ENCODE results near the gene TMCC3. TPM values are rescaled to one million over a fixed set of nuclear protein-coding genes. Genes with fewer than 3 reads are reported as not detected.

The TMCC3 gene
- total and polyA plus RNA-seq, 2 experiments from 2014 or later = 1.4 to 3.6 TPM

GRCh38 chr12:94560431-94561221 lies 89.7 kb downstream of the TMCC3 start:
- Histone ChIP-seq H3K36me3 (ENCODE audit: insufficient read depth) (no peaks in the 10 kb centered on the region), H3K4me1 (ENCODE audit: insufficient read depth) (peaks cover 5% of the 10 kb centered on the region), H2AFZ (peak overlapping the region; percentile 91), H3F3A (replicated peaks; ENCODE audit: low read depth) (no peaks in the 10 kb centered on the region), H3K27me3 (ENCODE audit: insufficient read depth) (no peaks in the 10 kb centered on the region), H3K4me3 (peak overlapping the region; percentile 34), H3K4me2 (peak overlapping the region; percentile 68), H3K9me2 (ENCODE audit: insufficient read depth) (0 out of 2 replicates have a peak, but pooled peaks cover 4% of the 10 kb centered on the region), H3K27ac (ENCODE audit: low read depth) (peak overlapping the region; percentile 50; the same call in 1 of the 2 replicates), H3K79me2 (replicated peaks; ENCODE audit: insufficient read depth) (no peaks in the 10 kb centered on the region), H4K20me1 (replicated peaks; ENCODE audit: insufficient read depth) (no peaks in the 10 kb centered on the region)
- ATAC-seq = peak; percentile 99
- Mint-ChIP-seq H3K27ac (peak overlapping the region; percentile 92), H3K4me3 (peak overlapping the region; percentile 52), H3K36me3 (ENCODE audit: low read depth) (no peaks in the 10 kb centered on the region), H3K4me1 (peaks cover 24% of the 10 kb centered on the region), H3K27me3 (ENCODE audit: insufficient read depth, low read depth, poor library complexity) (peaks cover 5% of the 10 kb centered on the region), H3K9me3 (no peaks in the 10 kb centered on the region)
- DNase-seq (ENCODE audit: low spot score) = peak; percentile 84
- TF ChIP-seq EZH2phosphoT487 (IDR thresholded peaks at IDR 0.05; ENCODE audit: unreplicated experiment) = no peak
- no peak for TF ChIP-seq EZH2 (IDR thresholded peaks at IDR 0.05; ENCODE audit: low read depth, unreplicated experiment)
- no peak for TF ChIP-seq CREB1 (CRISPR knock-in tag; IDR thresholded peaks at IDR 0.05; ENCODE audit: low read depth)
- TF ChIP-seq, protein P1, sequence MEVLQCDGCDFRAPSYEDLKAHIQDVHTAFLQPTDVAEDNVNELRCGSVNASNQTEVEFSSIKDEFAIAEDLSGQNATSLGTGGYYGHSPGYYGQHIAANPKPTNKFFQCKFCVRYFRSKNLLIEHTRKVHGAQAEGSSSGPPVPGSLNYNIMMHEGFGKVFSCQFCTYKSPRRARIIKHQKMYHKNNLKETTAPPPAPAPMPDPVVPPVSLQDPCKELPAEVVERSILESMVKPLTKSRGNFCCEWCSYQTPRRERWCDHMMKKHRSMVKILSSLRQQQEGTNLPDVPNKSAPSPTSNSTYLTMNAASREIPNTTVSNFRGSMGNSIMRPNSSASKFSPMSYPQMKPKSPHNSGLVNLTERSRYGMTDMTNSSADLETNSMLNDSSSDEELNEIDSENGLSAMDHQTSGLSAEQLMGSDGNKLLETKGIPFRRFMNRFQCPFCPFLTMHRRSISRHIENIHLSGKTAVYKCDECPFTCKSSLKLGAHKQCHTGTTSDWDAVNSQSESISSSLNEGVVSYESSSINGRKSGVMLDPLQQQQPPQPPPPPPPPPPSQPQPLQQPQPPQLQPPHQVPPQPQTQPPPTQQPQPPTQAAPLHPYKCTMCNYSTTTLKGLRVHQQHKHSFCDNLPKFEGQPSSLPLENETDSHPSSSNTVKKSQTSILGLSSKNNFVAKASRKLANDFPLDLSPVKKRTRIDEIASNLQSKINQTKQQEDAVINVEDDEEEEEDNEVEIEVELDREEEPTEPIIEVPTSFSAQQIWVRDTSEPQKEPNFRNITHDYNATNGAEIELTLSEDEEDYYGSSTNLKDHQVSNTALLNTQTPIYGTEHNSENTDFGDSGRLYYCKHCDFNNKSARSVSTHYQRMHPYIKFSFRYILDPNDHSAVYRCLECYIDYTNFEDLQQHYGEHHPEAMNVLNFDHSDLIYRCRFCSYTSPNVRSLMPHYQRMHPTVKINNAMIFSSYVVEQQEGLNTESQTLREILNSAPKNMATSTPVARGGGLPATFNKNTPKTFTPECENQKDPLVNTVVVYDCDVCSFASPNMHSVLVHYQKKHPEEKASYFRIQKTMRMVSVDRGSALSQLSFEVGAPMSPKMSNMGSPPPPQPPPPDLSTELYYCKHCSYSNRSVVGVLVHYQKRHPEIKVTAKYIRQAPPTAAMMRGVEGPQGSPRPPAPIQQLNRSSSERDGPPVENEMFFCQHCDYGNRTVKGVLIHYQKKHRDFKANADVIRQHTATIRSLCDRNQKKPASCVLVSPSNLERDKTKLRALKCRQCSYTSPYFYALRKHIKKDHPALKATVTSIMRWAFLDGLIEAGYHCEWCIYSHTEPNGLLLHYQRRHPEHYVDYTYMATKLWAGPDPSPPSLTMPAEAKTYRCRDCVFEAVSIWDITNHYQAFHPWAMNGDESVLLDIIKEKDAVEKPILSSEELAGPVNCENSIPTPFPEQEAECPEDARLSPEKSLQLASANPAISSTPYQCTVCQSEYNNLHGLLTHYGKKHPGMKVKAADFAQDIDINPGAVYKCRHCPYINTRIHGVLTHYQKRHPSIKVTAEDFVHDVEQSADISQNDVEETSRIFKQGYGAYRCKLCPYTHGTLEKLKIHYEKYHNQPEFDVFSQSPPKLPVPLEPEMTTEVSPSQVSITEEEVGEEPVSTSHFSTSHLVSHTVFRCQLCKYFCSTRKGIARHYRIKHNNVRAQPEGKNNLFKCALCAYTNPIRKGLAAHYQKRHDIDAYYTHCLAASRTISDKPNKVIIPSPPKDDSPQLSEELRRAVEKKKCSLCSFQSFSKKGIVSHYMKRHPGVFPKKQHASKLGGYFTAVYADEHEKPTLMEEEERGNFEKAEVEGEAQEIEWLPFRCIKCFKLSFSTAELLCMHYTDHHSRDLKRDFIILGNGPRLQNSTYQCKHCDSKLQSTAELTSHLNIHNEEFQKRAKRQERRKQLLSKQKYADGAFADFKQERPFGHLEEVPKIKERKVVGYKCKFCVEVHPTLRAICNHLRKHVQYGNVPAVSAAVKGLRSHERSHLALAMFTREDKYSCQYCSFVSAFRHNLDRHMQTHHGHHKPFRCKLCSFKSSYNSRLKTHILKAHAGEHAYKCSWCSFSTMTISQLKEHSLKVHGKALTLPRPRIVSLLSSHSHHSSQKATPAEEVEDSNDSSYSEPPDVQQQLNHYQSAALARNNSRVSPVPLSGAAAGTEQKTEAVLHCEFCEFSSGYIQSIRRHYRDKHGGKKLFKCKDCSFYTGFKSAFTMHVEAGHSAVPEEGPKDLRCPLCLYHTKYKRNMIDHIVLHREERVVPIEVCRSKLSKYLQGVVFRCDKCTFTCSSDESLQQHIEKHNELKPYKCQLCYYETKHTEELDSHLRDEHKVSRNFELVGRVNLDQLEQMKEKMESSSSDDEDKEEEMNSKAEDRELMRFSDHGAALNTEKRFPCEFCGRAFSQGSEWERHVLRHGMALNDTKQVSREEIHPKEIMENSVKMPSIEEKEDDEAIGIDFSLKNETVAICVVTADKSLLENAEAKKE (CRISPR knock-in tag; IDR thresholded peaks at IDR 0.05) = no peak
- no peak for TF ChIP-seq JUNB (IDR thresholded peaks at IDR 0.05; ENCODE audit: unreplicated experiment)
- no peak for TF ChIP-seq POLR2AphosphoS5 (IDR thresholded peaks at IDR 0.05; ENCODE audit: low read depth)
- no peak for TF ChIP-seq ZNF331 (CRISPR knock-in tag; IDR thresholded peaks at IDR 0.05; ENCODE audit: low read depth)

Measured in GM23338 (cell line).